ENCODE results near the gene ZNF425.

The ZNF425 gene

GRCh38 chr7:149109969-149110368, 16.2 kb downstream of the ZNF425 start:
- no peak overlapping the region for H2AFZ ChIP-seq
- H3K27ac ChIP-seq: no peak overlapping the region
- H3K9ac ChIP-seq: no peak overlapping the region
- no peaks in the 10 kb centered on the region for H3K4me1 ChIP-seq
- TF ChIP-seq CTCF (IDR thresholded peaks at IDR 0.05): no peak
- no peaks in the 10 kb centered on the region for H3K9me3 ChIP-seq (ENCODE audit: control insufficient read depth, low read length)
- no peaks in the 10 kb centered on the region for H3K79me2 ChIP-seq
- H3K27me3 ChIP-seq (ENCODE audit: control insufficient read depth, insufficient read depth, low read length): no peaks in the 10 kb centered on the region
- H3K4me3 ChIP-seq (ENCODE audit: low read depth, low read length): no peak overlapping the region
- no peaks in the 10 kb centered on the region for H3K36me3 ChIP-seq (ENCODE audit: control insufficient read depth, insufficient read depth, low read length)
- H3K4me2 ChIP-seq (ENCODE audit: low read length): no peak overlapping the region

GRCh38 chr7:149104749-149105148, 21.4 kb downstream of the ZNF425 start:
- no peaks in the 10 kb centered on the region for H3K36me3 ChIP-seq (ENCODE audit: control insufficient read depth, insufficient read depth, low read length)
- no peak for TF ChIP-seq CTCF (IDR thresholded peaks at IDR 0.05)
- no peaks in the 10 kb centered on the region for H3K4me1 ChIP-seq

GRCh38 chr7:149104214-149104613, 21.9 kb downstream of the ZNF425 start:
- TF ChIP-seq CTCF (IDR thresholded peaks at IDR 0.05): no peak

More at GRCh38 chr7:149104749-149105148, 21.4 kb downstream of the ZNF425 start:
- Histone ChIP-seq H3K27me3 (ENCODE audit: control insufficient read depth, insufficient read depth, low read length) (no peaks in the 10 kb centered on the region), H3K27ac (no peak overlapping the region), H3K79me2 (no peaks in the 10 kb centered on the region), H3K9ac (no peak overlapping the region), H3K4me3 (ENCODE audit: low read depth, low read length) (no peak overlapping the region), H3K4me2 (ENCODE audit: low read length) (no peak overlapping the region), H3K9me3 (ENCODE audit: control insufficient read depth, low read length) (no peaks in the 10 kb centered on the region), H2AFZ (no peak overlapping the region)

GRCh38 chr7:149103424-149103823, 22.7 kb downstream of the ZNF425 start:
- Histone ChIP-seq H3K4me2 (ENCODE audit: low read length) (no peak overlapping the region), H3K9me3 (ENCODE audit: control insufficient read depth, low read length) (no peaks in the 10 kb centered on the region), H3K27me3 (ENCODE audit: control insufficient read depth, insufficient read depth, low read length) (no peaks in the 10 kb centered on the region), H3K36me3 (ENCODE audit: control insufficient read depth, insufficient read depth, low read length) (no peaks in the 10 kb centered on the region), H3K9ac (no peak overlapping the region), H3K4me3 (ENCODE audit: low read depth, low read length) (no peak overlapping the region), H3K4me1 (no peaks in the 10 kb centered on the region), H2AFZ (no peak overlapping the region), H3K27ac (no peak overlapping the region), H3K79me2 (no peaks in the 10 kb centered on the region)
- no peak for TF ChIP-seq CTCF (IDR thresholded peaks at IDR 0.05)

More at GRCh38 chr7:149104214-149104613, 21.9 kb downstream of the ZNF425 start:
- Histone ChIP-seq H3K4me3 (ENCODE audit: low read depth, low read length) (no peak overlapping the region), H3K27ac (no peak overlapping the region), H3K9ac (no peak overlapping the region), H3K79me2 (no peaks in the 10 kb centered on the region), H3K4me1 (no peaks in the 10 kb centered on the region), H2AFZ (no peak overlapping the region), H3K4me2 (ENCODE audit: low read length) (no peak overlapping the region), H3K27me3 (ENCODE audit: control insufficient read depth, insufficient read depth, low read length) (no peaks in the 10 kb centered on the region), H3K9me3 (ENCODE audit: control insufficient read depth, low read length) (no peaks in the 10 kb centered on the region), H3K36me3 (ENCODE audit: control insufficient read depth, insufficient read depth, low read length) (no peaks in the 10 kb centered on the region)

- no peaks in the 10 kb centered on the region for H3K36me3 ChIP-seq (ENCODE audit: control insufficient read depth, insufficient read depth, low read length)
- H3K9me3 ChIP-seq (ENCODE audit: control insufficient read depth, low read length): no peaks in the 10 kb centered on the region
- H3K9ac ChIP-seq: no peak overlapping the region
- H3K79me2 ChIP-seq: no peaks in the 10 kb centered on the region
- TF ChIP-seq CTCF (IDR thresholded peaks at IDR 0.05): no peak
- no peak overlapping the region for H3K4me3 ChIP-seq (ENCODE audit: low read depth, low read length)
- no peak overlapping the region for H3K4me2 ChIP-seq (ENCODE audit: low read length)
- no peak overlapping the region for H3K27ac ChIP-seq
- no peaks in the 10 kb centered on the region for H3K27me3 ChIP-seq (ENCODE audit: control insufficient read depth, insufficient read depth, low read length)
- no peak overlapping the region for H2AFZ ChIP-seq
- no peaks in the 10 kb centered on the region for H3K4me1 ChIP-seq
These were observed 23.5 kb downstream of the ZNF425 start for GRCh38 chr7:149102666-149103065.

Measured in parathyroid adenoma (tissue), 2 donors.